ENCODE data around the gene CNFN.
A peak's percentile ranks its signal among the peaks of the same experiment; 100 is the strongest.

CNFN gene

GRCh38 chr19:42407816-42408175 is 17.7 kb upstream of the CNFN start:
- no peak for DNase-seq

- DNase-seq = no peak
These were observed 17.2 kb upstream of the CNFN start for GRCh38 chr19:42407085-42407815.

- no peak for DNase-seq
These were observed 16.0 kb upstream of the CNFN start for GRCh38 chr19:42406111-42406510.

- DNase-seq = no peak
These were observed 13.5 kb upstream of the CNFN start for GRCh38 chr19:42403586-42403985.

- DNase-seq = no peak
These were observed 12.4 kb upstream of the CNFN start for GRCh38 chr19:42402376-42403116.

- DNase-seq = peak; percentile 67
These were observed 11.5 kb upstream of the CNFN start for GRCh38 chr19:42401365-42402303.

GRCh38 chr19:42400404-42400803 is 10.3 kb upstream of the CNFN start:
- DNase-seq = no peak

GRCh38 chr19:42397263-42398166 is 7.4 kb upstream of the CNFN start:
- DNase-seq = no peak

- DNase-seq = peak; percentile 100
These were observed 6.5 kb upstream of the CNFN start for GRCh38 chr19:42396381-42397262.

GRCh38 chr19:42394751-42395150 is 4.7 kb upstream of the CNFN start:
- no peak for DNase-seq

GRCh38 chr19:42392165-42392564 is 2.1 kb upstream of the CNFN start:
- no peak for DNase-seq

GRCh38 chr19:42388851-42389489 is 1.1 kb downstream of the CNFN start:
- no peak for DNase-seq

GRCh38 chr19:42386974-42387707 is 3.0 kb downstream of the CNFN start:
- peak; percentile 64 for DNase-seq

GRCh38 chr19:42380155-42380554 is 9.9 kb downstream of the CNFN start:
- DNase-seq = no peak

- no peak for DNase-seq
These were observed 11.6 kb downstream of the CNFN start for GRCh38 chr19:42378225-42379215.

GRCh38 chr19:42376177-42376555 is 13.9 kb downstream of the CNFN start:
- no peak for DNase-seq

- DNase-seq = no peak
These were observed 14.5 kb downstream of the CNFN start for GRCh38 chr19:42375415-42376176.

- no peak for DNase-seq
These were observed 15.2 kb downstream of the CNFN start for GRCh38 chr19:42374826-42375376.
